NCI-H2171 treated with DMSO at 0.1 percent for 48 hours (cell line): Measurements from ENCODE around the gene ARHGAP45.
A peak's percentile ranks its signal among the peaks of the same experiment; 100 is the strongest.
"Not testable (repeated sequence)": the region's sequence is repeated elsewhere in the genome, so short reads cannot be mapped to it uniquely, and the experiment has no call there.

Experiments used
- DNase-seq: peaks from one replicate; lab custom pipeline; 2025; lab: John Stamatoyannopoulos, UW

The ARHGAP45 gene, protein sequence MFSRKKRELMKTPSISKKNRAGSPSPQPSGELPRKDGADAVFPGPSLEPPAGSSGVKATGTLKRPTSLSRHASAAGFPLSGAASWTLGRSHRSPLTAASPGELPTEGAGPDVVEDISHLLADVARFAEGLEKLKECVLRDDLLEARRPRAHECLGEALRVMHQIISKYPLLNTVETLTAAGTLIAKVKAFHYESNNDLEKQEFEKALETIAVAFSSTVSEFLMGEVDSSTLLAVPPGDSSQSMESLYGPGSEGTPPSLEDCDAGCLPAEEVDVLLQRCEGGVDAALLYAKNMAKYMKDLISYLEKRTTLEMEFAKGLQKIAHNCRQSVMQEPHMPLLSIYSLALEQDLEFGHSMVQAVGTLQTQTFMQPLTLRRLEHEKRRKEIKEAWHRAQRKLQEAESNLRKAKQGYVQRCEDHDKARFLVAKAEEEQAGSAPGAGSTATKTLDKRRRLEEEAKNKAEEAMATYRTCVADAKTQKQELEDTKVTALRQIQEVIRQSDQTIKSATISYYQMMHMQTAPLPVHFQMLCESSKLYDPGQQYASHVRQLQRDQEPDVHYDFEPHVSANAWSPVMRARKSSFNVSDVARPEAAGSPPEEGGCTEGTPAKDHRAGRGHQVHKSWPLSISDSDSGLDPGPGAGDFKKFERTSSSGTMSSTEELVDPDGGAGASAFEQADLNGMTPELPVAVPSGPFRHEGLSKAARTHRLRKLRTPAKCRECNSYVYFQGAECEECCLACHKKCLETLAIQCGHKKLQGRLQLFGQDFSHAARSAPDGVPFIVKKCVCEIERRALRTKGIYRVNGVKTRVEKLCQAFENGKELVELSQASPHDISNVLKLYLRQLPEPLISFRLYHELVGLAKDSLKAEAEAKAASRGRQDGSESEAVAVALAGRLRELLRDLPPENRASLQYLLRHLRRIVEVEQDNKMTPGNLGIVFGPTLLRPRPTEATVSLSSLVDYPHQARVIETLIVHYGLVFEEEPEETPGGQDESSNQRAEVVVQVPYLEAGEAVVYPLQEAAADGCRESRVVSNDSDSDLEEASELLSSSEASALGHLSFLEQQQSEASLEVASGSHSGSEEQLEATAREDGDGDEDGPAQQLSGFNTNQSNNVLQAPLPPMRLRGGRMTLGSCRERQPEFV

GRCh38 chr19:1066748-1067340, at the start of gene ARHGAP45:
Gene ARHGAP45 (plus strand): TSS chr19:1067167. CDS start chr19:1067406, 239 bp downstream.
- DNase-seq = no peak

GRCh38 chr19:1017906-1018305, 49.1 kb upstream of the ARHGAP45 start:
- DNase-seq = no peak

DNA sequence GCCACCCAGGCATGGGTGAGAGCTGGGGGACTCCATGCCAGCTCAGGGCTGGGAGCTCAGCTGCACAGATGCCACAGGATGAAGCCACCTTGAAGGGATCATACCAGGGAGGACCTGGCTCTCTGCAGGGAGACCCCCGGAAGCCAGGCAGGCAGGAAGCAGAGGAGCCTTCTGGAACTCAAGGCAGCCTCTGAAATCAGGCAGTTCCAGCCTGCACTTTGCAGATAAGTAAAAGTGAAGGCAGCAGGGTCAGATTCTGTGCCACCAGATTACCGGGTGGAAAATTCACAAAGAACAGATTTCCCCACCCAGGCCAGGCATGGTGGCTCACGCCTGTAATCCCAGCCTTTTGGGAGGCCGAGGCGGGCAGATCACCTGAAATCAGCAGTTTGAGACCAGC, 48.6 kb upstream of the ARHGAP45 start:
- no peak for DNase-seq

DNA sequence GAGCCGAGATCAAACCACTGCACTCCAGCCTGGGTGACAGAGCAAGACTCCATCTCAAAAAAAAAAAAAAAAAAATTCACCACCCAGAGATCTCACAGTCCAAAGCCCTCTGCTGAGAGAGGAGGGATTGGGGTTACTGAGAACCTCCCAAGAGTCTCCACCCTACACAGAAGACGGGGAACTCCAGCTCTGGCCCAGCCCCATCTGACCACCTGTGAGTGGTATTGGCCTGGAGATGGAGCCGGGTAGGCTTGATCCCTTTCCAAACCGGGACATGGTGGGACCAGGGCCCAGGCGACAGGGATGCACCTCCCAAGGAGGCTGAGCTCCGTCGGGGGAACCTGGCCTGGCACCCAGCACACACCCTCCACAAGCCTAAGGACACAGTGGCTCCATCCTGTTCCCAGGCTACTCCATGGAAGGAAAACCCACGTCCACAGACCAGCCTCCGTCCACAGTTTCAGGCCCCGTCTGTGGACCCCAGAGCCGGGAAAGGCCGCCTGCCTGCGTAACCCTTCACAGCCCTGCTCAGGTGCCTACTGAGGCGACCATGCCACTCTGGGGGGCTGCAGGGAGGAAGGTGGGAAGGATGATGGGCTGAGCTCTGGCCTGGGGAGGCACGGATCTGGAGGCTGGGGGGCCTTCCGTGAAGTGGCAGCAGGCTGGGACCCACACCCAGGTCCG, 47.9 kb upstream of the ARHGAP45 start:
- no peak for DNase-seq

GRCh38 chr19:1019616-1019961, 47.4 kb upstream of the ARHGAP45 start:
- DNase-seq = no peak

DNA sequence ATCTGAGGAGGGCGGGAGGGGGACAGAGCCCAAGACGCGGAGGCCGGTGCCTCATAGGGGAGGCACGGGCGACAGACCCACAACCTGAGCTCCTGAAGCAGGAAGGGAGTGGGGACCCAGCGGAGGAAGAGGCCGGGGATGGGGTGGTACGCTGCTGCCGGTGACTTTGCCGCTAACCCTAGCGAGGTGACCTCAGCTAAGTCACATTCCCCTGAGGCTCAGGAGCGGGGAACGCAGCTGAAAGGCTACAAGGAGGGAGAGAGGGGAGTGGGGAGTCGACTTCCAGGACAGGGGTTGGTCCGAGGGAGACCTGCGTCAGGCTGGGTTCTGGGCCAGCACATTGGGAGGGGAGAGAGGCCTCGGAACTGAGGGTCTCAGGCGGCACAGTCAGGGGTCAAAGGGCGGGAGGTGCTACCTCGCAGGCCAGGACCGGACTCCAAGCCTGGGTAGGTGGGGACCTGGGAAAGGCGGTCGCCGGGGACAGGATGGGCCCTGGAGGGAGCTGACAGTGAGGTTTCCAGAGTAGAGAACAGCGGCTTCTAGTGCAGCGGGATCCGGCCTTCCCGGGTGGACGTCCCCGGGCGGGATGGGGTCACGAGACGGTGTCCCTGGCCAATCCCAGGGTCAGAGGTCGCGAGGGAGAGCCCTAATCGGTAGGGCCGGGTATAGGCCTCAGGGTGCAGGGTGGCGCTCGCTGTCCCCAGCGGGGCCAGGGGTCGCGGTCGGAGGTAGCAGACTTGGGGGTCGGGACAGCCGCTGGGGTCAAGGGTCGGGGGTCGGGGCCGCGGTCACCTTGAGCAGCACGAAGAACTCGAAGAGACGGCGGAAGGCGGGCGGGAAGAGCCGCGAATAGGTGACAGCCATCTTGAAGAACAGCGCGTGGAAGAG, 46.7 kb upstream of the ARHGAP45 start:
- no peak for DNase-seq

GRCh38 chr19:1020868-1021425, 46.0 kb upstream of the ARHGAP45 start, which contains the start of gene TMEM259:
Gene TMEM259 (minus strand): TSS chr19:1021123. CDS start chr19:1020996, 127 bp downstream.
- peak; percentile 97 for DNase-seq

- DNase-seq = not testable (repeated sequence)
Measured at GRCh38 chr19:1023883-1024188, 43.1 kb upstream of the ARHGAP45 start.

- not testable (repeated sequence) for DNase-seq
Measured at GRCh38 chr19:1025080-1025479, 41.9 kb upstream of the ARHGAP45 start.

DNA sequence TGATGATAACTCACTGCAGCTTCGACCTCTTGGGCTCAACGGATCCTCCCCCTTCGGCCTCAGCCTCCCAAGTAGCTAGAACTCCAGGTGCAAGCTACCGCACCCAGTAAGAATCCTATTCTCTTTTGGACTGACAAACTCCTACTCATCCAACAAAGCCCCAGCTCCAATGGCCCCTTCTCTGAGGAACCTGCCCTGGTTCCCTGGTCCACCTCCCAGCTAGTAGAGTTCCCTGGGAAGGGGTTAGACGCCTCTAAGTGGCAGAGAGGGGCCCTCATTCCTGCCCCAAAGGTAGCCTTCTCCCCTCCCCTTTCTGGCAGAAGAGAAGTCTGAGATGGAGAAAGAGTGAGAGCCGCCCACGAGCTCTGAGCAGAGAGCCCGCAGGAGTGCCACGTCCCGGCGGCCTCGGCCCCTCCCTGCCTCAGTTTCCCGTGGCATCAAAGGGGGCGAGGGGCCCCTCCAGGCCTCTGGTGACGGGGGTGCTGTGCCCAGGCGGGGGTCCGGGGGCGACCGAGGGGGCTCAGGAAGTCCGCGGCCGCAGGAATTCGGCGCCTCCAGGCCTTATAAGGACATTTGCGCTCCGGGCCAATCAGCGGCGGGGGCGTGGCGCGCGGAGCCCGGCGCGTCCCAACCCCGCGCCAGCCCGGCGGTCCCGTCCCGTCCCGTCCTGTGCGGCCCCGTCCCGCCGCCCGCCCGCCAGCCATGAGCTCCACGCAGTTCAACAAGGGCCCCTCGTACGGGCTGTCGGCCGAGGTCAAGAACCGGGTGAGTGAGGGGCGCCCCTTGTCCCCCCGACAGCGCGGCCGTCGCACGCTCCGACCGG, 40.8 kb upstream of the ARHGAP45 start, which contains the start of gene CNN2:
Gene CNN2 (plus strand): TSS at position 649 of the 823 bp plus-strand sequence. CDS start 54 bp downstream, at position 703.
- DNase-seq = peak; percentile 33

DNA sequence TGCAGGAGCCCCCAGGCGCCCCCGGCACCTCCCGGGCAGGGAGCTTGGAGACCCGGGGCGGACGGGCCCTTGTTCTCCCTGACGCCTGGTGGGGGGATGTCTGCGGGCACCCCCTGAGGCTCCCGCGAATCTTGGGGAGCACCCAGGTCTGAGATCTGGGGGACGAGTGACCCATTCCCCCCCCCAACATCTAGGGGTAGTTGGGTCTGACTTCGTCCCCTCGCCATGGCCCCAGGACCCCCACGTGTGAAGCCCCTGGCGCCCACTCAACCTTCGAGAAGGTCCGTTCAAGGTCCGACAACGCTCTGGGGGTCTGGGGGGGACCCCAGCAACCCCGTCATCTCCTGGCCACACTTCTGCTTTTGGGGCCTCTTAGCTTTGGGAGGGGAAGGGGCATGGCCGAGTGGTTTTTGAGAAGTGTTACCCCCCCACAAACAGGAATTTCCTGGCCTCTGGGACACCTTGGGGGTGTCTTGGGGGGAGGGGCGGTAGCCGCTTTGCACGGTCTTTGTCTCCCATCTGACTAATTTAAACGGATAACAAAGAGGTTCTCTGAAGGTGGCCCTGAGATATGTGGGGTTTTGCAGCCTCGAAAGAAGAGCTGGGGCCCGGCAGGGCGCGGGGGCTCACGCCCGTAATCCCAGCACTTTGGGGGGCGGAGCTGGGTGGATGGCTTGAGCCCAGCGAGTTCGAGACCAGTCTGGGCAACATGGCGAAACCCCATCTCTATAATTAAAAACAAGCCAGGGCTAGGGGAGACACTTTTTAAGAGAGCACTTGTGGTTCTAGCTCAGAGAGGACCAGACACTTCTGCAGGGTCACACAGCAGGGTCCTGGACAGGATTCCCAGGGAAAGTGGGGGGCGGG, 40.0 kb upstream of the ARHGAP45 start:
- DNase-seq = peak; percentile 13

- no peak for DNase-seq
Measured at GRCh38 chr19:1027650-1028061, 39.3 kb upstream of the ARHGAP45 start.

GRCh38 chr19:1028062-1028926, 38.7 kb upstream of the ARHGAP45 start:
- peak; percentile 25 for DNase-seq

GRCh38 chr19:1032264-1032867, 34.6 kb upstream of the ARHGAP45 start:
- DNase-seq = no peak

DNA sequence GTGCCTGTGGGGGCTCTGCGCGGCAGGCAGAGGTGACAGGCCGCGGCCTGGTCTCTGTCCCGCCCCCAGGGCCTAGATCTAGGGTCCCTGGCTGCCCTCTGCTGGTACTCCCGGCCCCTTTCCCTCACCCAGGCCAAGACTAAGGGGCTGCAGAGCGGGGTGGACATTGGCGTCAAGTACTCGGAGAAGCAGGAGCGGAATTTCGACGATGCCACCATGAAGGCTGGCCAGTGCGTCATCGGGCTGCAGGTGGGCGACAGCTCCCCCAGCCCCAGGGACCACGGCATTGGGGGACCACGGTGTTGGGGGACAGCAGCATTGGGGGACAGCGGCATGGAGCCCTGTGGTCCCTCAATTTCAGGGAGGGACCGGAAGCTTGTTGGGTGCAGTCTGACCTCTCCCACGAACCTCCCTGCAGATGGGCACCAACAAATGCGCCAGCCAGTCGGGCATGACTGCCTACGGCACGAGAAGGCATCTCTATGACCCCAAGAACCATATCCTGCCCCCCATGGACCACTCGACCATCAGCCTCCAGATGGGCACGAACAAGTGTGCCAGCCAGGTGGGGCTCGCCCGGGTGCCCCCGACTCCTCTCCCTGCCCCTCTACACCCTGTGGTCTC, 30.9 kb upstream of the ARHGAP45 start:
- no peak for DNase-seq

- no peak for DNase-seq
Measured at GRCh38 chr19:1037621-1038064, 29.3 kb upstream of the ARHGAP45 start.
